Panc1 (cell line): ENCODE data around the gene CPNE9. TPM values are rescaled to one million over a fixed set of nuclear protein-coding genes. Genes with fewer than 3 reads are reported as not detected.

Source experiments
- ATAC-seq: fragments of 200-7000 bp; cut with Tn5 transposase; 2 replicates; pipeline ENCODE4 v1.9.1; 2020; ENCODE audit warnings: mild to moderate bottlenecking, moderate library complexity
- BruUV-seq: library from RNA; stranded (reverse); fragments of 400-500 nt; replicated peaks from 2 replicates; lab custom pipeline; 2021; lab: Mats Ljungman, UMichigan
- CTCF ChIA-PET: fragments of 300-600 bp; sonication (Branson Sonifier 250); formaldehyde crosslinking; loops from one replicate; lab custom pipeline; 2022; ENCODE audit warnings: antibody characterized with exemption; lab: Charles Lee
- POLR2A ChIA-PET: fragments of 300-600 bp; sonication (Branson Sonifier 250); formaldehyde crosslinking; loops from one replicate; lab custom pipeline; 2022; ENCODE audit warnings: antibody characterized with exemption; lab: Charles Lee
- DNase-seq: peaks from one replicate; pipeline ENCODE4 v3.0.0-alpha.2; 2010; ENCODE audit warnings: low read depth, low spot score
- H3K27ac ChIP-seq: 2 replicates; pipeline ENCODE4 v1.5.1; 2011; ENCODE audit warnings: mild to moderate bottlenecking, low read length, inconsistent platforms
- H3K27me3 ChIP-seq: fragments of 200-500 bp; sonication (Bioruptor generic); 2 replicates; pipeline ENCODE4 v1.6.0; 2014; ENCODE audit warnings: low read length, inconsistent platforms; ENCODE audit not compliant: control insufficient read depth, insufficient read depth
- H3K36me3 ChIP-seq: fragments of 200-500 bp; sonication (Bioruptor generic); 2 replicates; pipeline ENCODE4 v1.5.1; 2014; ENCODE audit warnings: inconsistent platforms, mild to moderate bottlenecking, low read length, moderate library complexity; ENCODE audit not compliant: control insufficient read depth, insufficient read depth
- H3K4me1 ChIP-seq: 2 replicates; pipeline ENCODE4 v1.5.1; 2011; ENCODE audit warnings: inconsistent platforms, mild to moderate bottlenecking, low read length, moderate library complexity; ENCODE audit not compliant: control insufficient read depth, insufficient read depth
- H3K4me3 ChIP-seq, 2 experiments: 2 replicates each; pipeline ENCODE4 v1.5.1; 2011 to 2012; ENCODE audit warnings: low read depth in 2 of 2, low read length in 2 of 2, mild to moderate bottlenecking in 2 of 2, inconsistent platforms in 1 of 2, moderate library complexity in 1 of 2
- H3K9me3 ChIP-seq: fragments of 200-500 bp; sonication (Bioruptor generic); 2 replicates; pipeline ENCODE4 v1.5.1; 2014; ENCODE audit warnings: low read depth, mild to moderate bottlenecking, inconsistent platforms, low read length, moderate library complexity; ENCODE audit not compliant: control insufficient read depth, insufficient read depth
- POLR2AphosphoS5 ChIP-seq: IDR thresholded peaks from 2 replicates; pipeline ENCODE4 v1.6.1; 2012; ENCODE audit warnings: mild to moderate bottlenecking, low read depth, low read length, moderate library complexity
- REST ChIP-seq, 2 experiments: IDR thresholded peaks; 2 replicates each; pipeline ENCODE4 v1.6.1; 2011 to 2012; ENCODE audit warnings: low read depth in 2 of 2, control low read depth in 1 of 2, low read length in 1 of 2, mild to moderate bottlenecking in 1 of 2, moderate library complexity in 1 of 2; ENCODE audit not compliant: insufficient read depth in 1 of 2
- SIN3A ChIP-seq: IDR thresholded peaks from 2 replicates; pipeline ENCODE4 v1.6.1; 2012; ENCODE audit warnings: low read depth, mild to moderate bottlenecking, low read length, moderate library complexity, borderline replicate concordance; ENCODE audit not compliant: insufficient read depth
- TCF7L2 ChIP-seq: IDR thresholded peaks from 2 replicates; pipeline ENCODE4 v1.6.1; 2011; ENCODE audit warnings: mild to moderate bottlenecking, low read depth, low read length, inconsistent platforms
- in situ Hi-C: cut with HindIII; loops from 2 replicates; pipeline ENCODE4 v1.10.0; 2016; ENCODE audit warnings: low sequenced_read_pairs, low pct_unique_long_range_greater_than_20kb
- intact Hi-C: fragments of 100-400 bp; cut with micrococcal nuclease; formaldehyde crosslinking; loops from one replicate; pipeline ENCODE4 v1.10.0; 2022; ENCODE audit not compliant: unreplicated experiment
- total RNA-seq: library from RNA; stranded (reverse); gene quantifications from one replicate; pipeline ENCODE4 v1.2.1, GENCODE V29; 2021; ENCODE audit not compliant: unreplicated experiment
- TF ChIP-seq, protein P1 (sequence below): fragments of 450-650 bp; IDR thresholded peaks from 2 replicates; pipeline ENCODE4 v1.5.1; 2017; ENCODE audit warnings: mild to moderate bottlenecking

Gene CPNE9
- total RNA-seq, 1 experiment from 2014 or later, result 0.13 TPM

GRCh38 chr3:9681011-9681722 is 22.5 kb upstream of the CPNE9 start:
- intact Hi-C loops, result no loop called here
- no peak overlapping the region for H3K27ac ChIP-seq
- no peaks in the 10 kb centered on the region for H3K27me3 ChIP-seq
- ChIA-PET POLR2A (no interaction called here), CTCF (interaction anchor here (0.6 kb wide), 1 partner anchor 50 kb away, joined by 3 read pairs; the partner anchor contains the start of gene BRPF1)
- ATAC-seq (no peak), DNase-seq (no peak)
- TF ChIP-seq, protein P1, sequence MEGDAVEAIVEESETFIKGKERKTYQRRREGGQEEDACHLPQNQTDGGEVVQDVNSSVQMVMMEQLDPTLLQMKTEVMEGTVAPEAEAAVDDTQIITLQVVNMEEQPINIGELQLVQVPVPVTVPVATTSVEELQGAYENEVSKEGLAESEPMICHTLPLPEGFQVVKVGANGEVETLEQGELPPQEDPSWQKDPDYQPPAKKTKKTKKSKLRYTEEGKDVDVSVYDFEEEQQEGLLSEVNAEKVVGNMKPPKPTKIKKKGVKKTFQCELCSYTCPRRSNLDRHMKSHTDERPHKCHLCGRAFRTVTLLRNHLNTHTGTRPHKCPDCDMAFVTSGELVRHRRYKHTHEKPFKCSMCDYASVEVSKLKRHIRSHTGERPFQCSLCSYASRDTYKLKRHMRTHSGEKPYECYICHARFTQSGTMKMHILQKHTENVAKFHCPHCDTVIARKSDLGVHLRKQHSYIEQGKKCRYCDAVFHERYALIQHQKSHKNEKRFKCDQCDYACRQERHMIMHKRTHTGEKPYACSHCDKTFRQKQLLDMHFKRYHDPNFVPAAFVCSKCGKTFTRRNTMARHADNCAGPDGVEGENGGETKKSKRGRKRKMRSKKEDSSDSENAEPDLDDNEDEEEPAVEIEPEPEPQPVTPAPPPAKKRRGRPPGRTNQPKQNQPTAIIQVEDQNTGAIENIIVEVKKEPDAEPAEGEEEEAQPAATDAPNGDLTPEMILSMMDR, result no peak
- no peak for TF ChIP-seq POLR2AphosphoS5
- no peak for TF ChIP-seq TCF7L2
- TF ChIP-seq REST (IDR thresholded peaks at IDR 0.05; ENCODE audit: insufficient read depth in 1 of 2, low read depth in 2 of 2, low read length in 1 of 2), result no peak
- H3K4me1 ChIP-seq, result no peaks in the 10 kb centered on the region
- no peaks in the 10 kb centered on the region; the same call in 1 of the 2 replicates for H3K36me3 ChIP-seq
- BruUV-seq, result no TSS peak
- in situ Hi-C loops, result no loop called here
- H3K4me3 ChIP-seq, result no peak overlapping the region
- H3K9me3 ChIP-seq, result no peaks in the 10 kb centered on the region

DNA sequence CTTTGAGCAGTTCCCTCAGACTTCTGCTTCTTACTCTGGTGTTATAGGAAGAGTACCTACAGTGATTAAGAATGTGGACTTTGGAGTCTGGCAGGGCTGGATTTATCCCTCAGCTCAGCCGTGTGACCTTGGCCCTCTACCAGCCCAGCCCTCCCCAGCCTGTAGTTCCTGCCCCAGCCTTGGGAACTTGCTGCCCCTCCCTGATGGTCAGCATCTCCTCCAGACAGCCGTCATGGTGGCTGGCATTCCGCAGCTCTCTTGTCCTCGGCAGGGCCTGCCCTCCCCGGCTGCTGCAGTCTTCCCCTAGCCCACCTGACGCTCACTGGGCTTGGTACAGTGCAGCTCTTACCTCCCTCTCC is 21.9 kb upstream of the CPNE9 start:
- no peaks in the 10 kb centered on the region; the same call in 1 of the 2 replicates for H3K36me3 ChIP-seq
- no peak for TF ChIP-seq SIN3A
- no peak for TF ChIP-seq POLR2AphosphoS5
- TF ChIP-seq, protein P1, result no peak
- TF ChIP-seq TCF7L2, result no peak
- TF ChIP-seq REST (IDR thresholded peaks at IDR 0.05; ENCODE audit: insufficient read depth in 1 of 2, low read depth in 2 of 2, low read length in 1 of 2), result no peak
- no TSS peak for BruUV-seq
- intact Hi-C loops (no loop called here), in situ Hi-C loops (no loop called here)
- CTCF ChIA-PET, result interaction anchor here (0.6 kb wide), 1 partner anchor 50 kb away, joined by 3 read pairs; the partner anchor contains the start of gene BRPF1
- H3K27me3 ChIP-seq, result no peaks in the 10 kb centered on the region
- ATAC-seq (no peak), DNase-seq (no peak)
- no peaks in the 10 kb centered on the region for H3K9me3 ChIP-seq
- POLR2A ChIA-PET, result no interaction called here
- H3K4me1 ChIP-seq, result no peaks in the 10 kb centered on the region
- no peak overlapping the region for H3K27ac ChIP-seq
- no peak overlapping the region for H3K4me3 ChIP-seq
